Spleen (tissue), 7 donors: Measurements from ENCODE around the gene FANCL.

Experiments
- POLR2A ChIP-seq, 3 donors: fragments of 450-650 bp; IDR thresholded peaks; one replicate each; pipeline ENCODE4 v1.5.1; 2017; ENCODE audit warnings: antibody characterized with exemption in 3 of 3, mild to moderate bottlenecking in 1 of 3
- POLR2AphosphoS5 ChIP-seq, 3 donors: sonication (generic); formaldehyde crosslinking; IDR thresholded peaks; one replicate each; pipeline ENCODE4 v1.5.1; 2017; ENCODE audit warnings: antibody characterized with exemption in 3 of 3
- TF ChIP-seq, protein P1 (sequence below), 11 experiments: fragments of 200-600 bp in 7 of 11; fragments of 450-650 bp in 4 of 11; sonication (generic) in 4 of 11; IDR thresholded peaks in 8 of 11; conservative IDR thresholded peaks in 3 of 11; 1 replicate in 7 of 11; 2 replicates in 4 of 11; pipeline versions ENCODE4 v1.4.0 to v1.8.0; 2016 to 2021; ENCODE audit warnings: antibody characterized with exemption in 11 of 11, inconsistent platforms in 4 of 11, mild to moderate bottlenecking in 1 of 11
- donor health status: DM: no; HTN: no; CAD: no; lungs with moderate emphysema.
- donor health status: DM: no; HTN: no; CAD: no.
- donor health status: DM: no; HTN: no; CAD: no.

DNA sequence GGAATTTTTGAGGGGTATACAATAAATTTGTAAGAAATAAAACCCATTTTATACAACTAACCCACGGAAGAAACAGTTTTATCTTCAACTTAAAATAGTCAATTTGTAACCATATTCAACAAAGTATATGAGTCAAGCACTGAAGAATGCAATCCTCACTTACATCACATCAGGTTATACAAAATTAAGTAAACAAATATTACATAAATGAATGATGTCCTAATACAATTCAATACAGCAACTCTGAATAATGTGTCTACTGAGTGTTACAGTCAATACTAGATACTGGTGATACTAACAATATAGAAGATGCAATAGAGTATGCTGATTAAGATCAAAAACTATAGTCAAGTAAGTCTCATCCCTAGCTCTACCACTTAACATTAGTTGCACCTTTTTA lies 58.6 kb downstream of the FANCL start:
- TF ChIP-seq POLR2A (IDR thresholded peaks at IDR 0.05) (no peak), POLR2AphosphoS5 (IDR thresholded peaks at IDR 0.05) (no peak)
- TF ChIP-seq, protein P1, sequence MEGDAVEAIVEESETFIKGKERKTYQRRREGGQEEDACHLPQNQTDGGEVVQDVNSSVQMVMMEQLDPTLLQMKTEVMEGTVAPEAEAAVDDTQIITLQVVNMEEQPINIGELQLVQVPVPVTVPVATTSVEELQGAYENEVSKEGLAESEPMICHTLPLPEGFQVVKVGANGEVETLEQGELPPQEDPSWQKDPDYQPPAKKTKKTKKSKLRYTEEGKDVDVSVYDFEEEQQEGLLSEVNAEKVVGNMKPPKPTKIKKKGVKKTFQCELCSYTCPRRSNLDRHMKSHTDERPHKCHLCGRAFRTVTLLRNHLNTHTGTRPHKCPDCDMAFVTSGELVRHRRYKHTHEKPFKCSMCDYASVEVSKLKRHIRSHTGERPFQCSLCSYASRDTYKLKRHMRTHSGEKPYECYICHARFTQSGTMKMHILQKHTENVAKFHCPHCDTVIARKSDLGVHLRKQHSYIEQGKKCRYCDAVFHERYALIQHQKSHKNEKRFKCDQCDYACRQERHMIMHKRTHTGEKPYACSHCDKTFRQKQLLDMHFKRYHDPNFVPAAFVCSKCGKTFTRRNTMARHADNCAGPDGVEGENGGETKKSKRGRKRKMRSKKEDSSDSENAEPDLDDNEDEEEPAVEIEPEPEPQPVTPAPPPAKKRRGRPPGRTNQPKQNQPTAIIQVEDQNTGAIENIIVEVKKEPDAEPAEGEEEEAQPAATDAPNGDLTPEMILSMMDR (IDR thresholded peaks at IDR 0.05 in 8 of 11, conservative IDR thresholded peaks at IDR 0.05 in 3 of 11) = no peak
